GM21825 (cell line): Measurements from ENCODE around the gene KIRREL3.

Source experiments
- ATAC-seq: cut with Tn5 transposase; IDR thresholded peaks from one replicate; pipeline ENCODE4 v1.9.1; 2021; ENCODE audit warnings: mild to moderate bottlenecking, moderate library complexity; ENCODE audit not compliant: unreplicated experiment

The KIRREL3 gene

GRCh38 chr11:126546694-126547093 is 453.9 kb downstream of the KIRREL3 start:
- no peak for ATAC-seq

- no peak for ATAC-seq
These were observed 454.4 kb downstream of the KIRREL3 start for GRCh38 chr11:126546191-126546590.

- ATAC-seq, result no peak
These were observed 455.5 kb downstream of the KIRREL3 start for GRCh38 chr11:126545057-126545555.

- ATAC-seq, result no peak
These were observed 456.2 kb downstream of the KIRREL3 start for GRCh38 chr11:126544108-126545056.

GRCh38 chr11:126543691-126544090 is 456.9 kb downstream of the KIRREL3 start:
- ATAC-seq, result no peak

- ATAC-seq, result no peak
These were observed 458.1 kb downstream of the KIRREL3 start for GRCh38 chr11:126542334-126543015.

- ATAC-seq, result no peak
These were observed 462.5 kb downstream of the KIRREL3 start for GRCh38 chr11:126538071-126538470.

GRCh38 chr11:126537492-126537891 is 463.1 kb downstream of the KIRREL3 start:
- ATAC-seq, result no peak

GRCh38 chr11:126534141-126534805 is 466.3 kb downstream of the KIRREL3 start:
- ATAC-seq, result no peak

- no peak for ATAC-seq
These were observed 467.0 kb downstream of the KIRREL3 start for GRCh38 chr11:126533560-126533959.

- ATAC-seq, result no peak
These were observed 470.2 kb downstream of the KIRREL3 start for GRCh38 chr11:126530416-126530815.

GRCh38 chr11:126529037-126529436 is 471.5 kb downstream of the KIRREL3 start:
- ATAC-seq, result no peak

- ATAC-seq, result no peak
These were observed 472.5 kb downstream of the KIRREL3 start for GRCh38 chr11:126528075-126528474.

- no peak for ATAC-seq
These were observed 472.9 kb downstream of the KIRREL3 start for GRCh38 chr11:126527651-126528050.

GRCh38 chr11:126526471-126526870 is 474.1 kb downstream of the KIRREL3 start:
- ATAC-seq, result no peak

- no peak for ATAC-seq
These were observed 474.9 kb downstream of the KIRREL3 start for GRCh38 chr11:126525702-126526101.

GRCh38 chr11:126525216-126525615 is 475.4 kb downstream of the KIRREL3 start:
- ATAC-seq, result no peak

- no peak for ATAC-seq
These were observed 476.9 kb downstream of the KIRREL3 start for GRCh38 chr11:126523441-126524205.

- no peak for ATAC-seq
These were observed 478.0 kb downstream of the KIRREL3 start for GRCh38 chr11:126522606-126523005.

GRCh38 chr11:126522152-126522551 is 478.4 kb downstream of the KIRREL3 start:
- ATAC-seq, result no peak

- no peak for ATAC-seq
These were observed 479.4 kb downstream of the KIRREL3 start for GRCh38 chr11:126521196-126521595.
